Stimulated activated CD8-positive, alpha-beta memory T cell treated with anti-CD3 and anti-CD28 coated beads, Interleukin-2, amount 100 ng/mL, for 48 hours (primary cell): Measurements from ENCODE around the gene IRX5.

Source experiments
- DNase-seq, 2 donors: peaks; one replicate each; pipeline ENCODE4 v3.0.0-alpha.2; 2020; ENCODE audit warnings: low read depth in 2 of 2

Gene IRX5

GRCh38 chr16:54930005-54930868, at the start of gene IRX5:
Gene IRX5 (plus strand): TSS chr16:54930865. CDS start chr16:54931199, 334 bp downstream.
- DNase-seq: no peak

- no peak for DNase-seq
Observed at GRCh38 chr16:54882556-54882955, 48.1 kb upstream of the IRX5 start.

GRCh38 chr16:54883358-54883757, 47.3 kb upstream of the IRX5 start:
- DNase-seq: no peak

- no peak for DNase-seq
Observed at GRCh38 chr16:54886078-54886477, 44.6 kb upstream of the IRX5 start.

GRCh38 chr16:54890381-54890780, 40.3 kb upstream of the IRX5 start:
- DNase-seq: no peak

- no peak for DNase-seq
Observed at GRCh38 chr16:54891346-54891745, 39.3 kb upstream of the IRX5 start.

GRCh38 chr16:54892981-54893380, 37.7 kb upstream of the IRX5 start:
- no peak for DNase-seq

GRCh38 chr16:54897930-54898329, 32.7 kb upstream of the IRX5 start:
- DNase-seq: no peak

GRCh38 chr16:54901606-54902005, 29.1 kb upstream of the IRX5 start:
- no peak for DNase-seq

GRCh38 chr16:54903047-54903446, 27.6 kb upstream of the IRX5 start:
- no peak for DNase-seq

- no peak for DNase-seq
Observed at GRCh38 chr16:54911079-54911478, 19.6 kb upstream of the IRX5 start.

- DNase-seq: no peak
Observed at GRCh38 chr16:54912720-54913119, 17.9 kb upstream of the IRX5 start.

GRCh38 chr16:54921206-54921824, 9.3 kb upstream of the IRX5 start:
- no peak for DNase-seq

GRCh38 chr16:54923055-54923473, 7.6 kb upstream of the IRX5 start:
- no peak for DNase-seq

GRCh38 chr16:54923988-54924387, 6.7 kb upstream of the IRX5 start:
- no peak for DNase-seq

- no peak for DNase-seq
Observed at GRCh38 chr16:54926166-54926838, 4.4 kb upstream of the IRX5 start.

- DNase-seq: no peak
Observed at GRCh38 chr16:54927125-54928015, 3.3 kb upstream of the IRX5 start.

GRCh38 chr16:54928016-54928356, 2.7 kb upstream of the IRX5 start:
- DNase-seq: no peak

GRCh38 chr16:54928411-54929089, 2.1 kb upstream of the IRX5 start:
- no peak for DNase-seq

- DNase-seq: peak; percentile 94 to 98
Observed at GRCh38 chr16:54929090-54930004, 1.3 kb upstream of the IRX5 start.
